ENCODE results near the gene IFNA5. TPM values are rescaled to one million over a fixed set of nuclear protein-coding genes. Genes with fewer than 3 reads are reported as not detected.
A peak's percentile ranks its signal among the peaks of the same experiment; 100 is the strongest.

The IFNA5 gene
- total RNA-seq, 6 donors from 2014 or later = 0.23 TPM; not detected in 5

DNA sequence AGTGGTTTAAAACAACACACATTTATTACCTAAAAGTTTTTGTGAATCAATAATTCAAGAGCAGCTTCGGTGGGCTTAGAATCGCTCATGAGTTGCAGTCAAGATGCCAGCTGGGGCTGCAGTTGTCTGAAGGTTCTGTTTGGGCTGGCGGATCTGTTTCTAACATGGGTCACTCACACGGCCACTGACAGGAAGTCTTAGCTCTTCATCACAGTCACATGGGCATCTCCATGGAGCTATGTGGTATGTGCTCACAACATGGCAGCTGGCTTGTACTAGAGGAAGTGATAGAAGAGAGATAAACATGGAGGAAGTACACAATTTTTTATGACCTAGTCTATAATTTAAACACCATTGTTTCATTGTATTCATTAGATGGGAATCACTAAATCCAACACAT lies 18.9 kb upstream of the IFNA5 start:
- DNase-seq = peak in 1 of 2 donors; percentile 34
- peaks cover 0 to 21% (median 14%) of the 10 kb centered on the region in 4 donors for H3K36me3 ChIP-seq
- H3K27ac ChIP-seq = peak overlapping the region in 1 of 4 donors; percentile 35
- ATAC-seq (ENCODE audit: low FRiP score in 2 of 2) = peak; percentile 49 to 63
- TF ChIP-seq EP300 (IDR thresholded peaks at IDR 0.05) (peak in 1 of 4 donors; percentile 30), POLR2A (IDR thresholded peaks at IDR 0.05) (no peak)
- WGBS, 2 donors = 66 to 69% methylated on average over 4 of the region's 4 CpGs
- peaks cover 19 to 32% (median 25%) of the 10 kb centered on the region in 4 donors for H3K4me1 ChIP-seq
- no peaks in the 10 kb centered on the region for H3K27me3 ChIP-seq
- H3K9me3 ChIP-seq = no peaks in the 10 kb centered on the region
- H3K4me3 ChIP-seq = no peak overlapping the region

DNA sequence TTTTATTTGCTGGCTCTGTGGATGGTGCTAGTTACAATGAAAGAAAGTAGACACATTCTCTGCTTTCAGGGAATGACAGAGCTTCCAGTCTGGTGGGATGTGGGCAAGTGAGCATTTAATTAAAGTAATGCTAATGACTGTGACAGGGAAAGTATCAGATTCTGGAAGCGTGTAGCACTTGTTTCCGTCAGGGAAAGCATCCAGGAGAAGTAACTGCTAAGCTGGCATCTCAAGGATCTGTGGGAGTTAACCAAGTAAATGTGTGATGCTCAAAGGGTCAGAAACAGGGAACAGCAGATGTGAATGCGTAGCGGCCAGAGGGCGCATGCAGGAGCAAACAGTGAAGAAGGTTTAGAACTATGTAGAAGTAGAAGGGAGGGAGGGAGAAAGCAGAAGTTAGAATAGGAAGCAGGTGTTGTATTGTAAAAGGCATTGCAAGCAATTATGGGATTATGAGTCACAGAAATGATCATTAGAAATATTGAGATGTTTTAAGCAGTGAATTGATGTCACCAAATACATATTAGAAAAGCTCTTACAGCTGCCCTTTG lies 17.9 kb upstream of the IFNA5 start:
- no peak overlapping the region for H3K4me3 ChIP-seq
- 86 to 94% methylated on average over 5 of the region's 5 CpGs for WGBS, 2 donors
- no peak overlapping the region for H3K27ac ChIP-seq
- peaks cover 0 to 21% (median 14%) of the 10 kb centered on the region in 4 donors for H3K36me3 ChIP-seq
- peaks cover 14 to 23% (median 16%) of the 10 kb centered on the region in 4 donors for H3K4me1 ChIP-seq
- DNase-seq (no peak), ATAC-seq (ENCODE audit: low FRiP score in 2 of 2) (no peak)
- no peaks in the 10 kb centered on the region for H3K27me3 ChIP-seq
- TF ChIP-seq POLR2A (IDR thresholded peaks at IDR 0.05) (no peak), CTCF (IDR thresholded peaks at IDR 0.05) (no peak)
- H3K9me3 ChIP-seq = no peaks in the 10 kb centered on the region

DNA sequence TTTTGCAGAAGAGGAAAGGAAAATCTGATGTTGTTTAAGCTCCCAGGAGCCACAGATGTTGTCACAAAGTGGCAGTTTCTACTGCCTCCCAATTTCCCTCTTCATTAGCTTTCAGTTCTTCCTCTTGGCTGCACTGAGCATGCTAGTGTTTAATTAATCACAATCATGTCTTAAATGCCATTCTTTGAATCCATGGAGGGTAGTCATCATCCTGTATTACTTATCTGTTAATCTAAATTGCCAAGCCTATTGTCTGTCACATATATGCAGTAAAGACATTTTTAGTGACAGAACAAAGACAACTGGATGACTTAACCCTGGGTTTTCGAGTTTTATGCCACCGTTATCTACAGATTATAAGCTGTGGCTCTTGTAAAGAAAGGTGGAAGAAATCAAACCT lies 15.4 kb upstream of the IFNA5 start:
- ATAC-seq (ENCODE audit: low FRiP score in 2 of 2) (no peak), DNase-seq (no peak)
- H3K27ac ChIP-seq = no peak overlapping the region
- peaks cover 7 to 14% (median 12%) of the 10 kb centered on the region in 4 donors for H3K4me1 ChIP-seq
- H3K27me3 ChIP-seq = no peaks in the 10 kb centered on the region
- H3K36me3 ChIP-seq = peaks cover 0 to 21% (median 14%) of the 10 kb centered on the region in 4 donors
- 70 to 76% methylated on average over 2 of the region's 2 CpGs for WGBS, 2 donors
- no peak overlapping the region for H3K4me3 ChIP-seq
- H3K9me3 ChIP-seq = no peaks in the 10 kb centered on the region
- TF ChIP-seq POLR2A (IDR thresholded peaks at IDR 0.05) = no peak
- no peak for TF ChIP-seq POLR2AphosphoS5 (IDR thresholded peaks at IDR 0.05)
- TF ChIP-seq CTCF (IDR thresholded peaks at IDR 0.05) = no peak
- no peak for TF ChIP-seq EP300 (IDR thresholded peaks at IDR 0.05)

DNA sequence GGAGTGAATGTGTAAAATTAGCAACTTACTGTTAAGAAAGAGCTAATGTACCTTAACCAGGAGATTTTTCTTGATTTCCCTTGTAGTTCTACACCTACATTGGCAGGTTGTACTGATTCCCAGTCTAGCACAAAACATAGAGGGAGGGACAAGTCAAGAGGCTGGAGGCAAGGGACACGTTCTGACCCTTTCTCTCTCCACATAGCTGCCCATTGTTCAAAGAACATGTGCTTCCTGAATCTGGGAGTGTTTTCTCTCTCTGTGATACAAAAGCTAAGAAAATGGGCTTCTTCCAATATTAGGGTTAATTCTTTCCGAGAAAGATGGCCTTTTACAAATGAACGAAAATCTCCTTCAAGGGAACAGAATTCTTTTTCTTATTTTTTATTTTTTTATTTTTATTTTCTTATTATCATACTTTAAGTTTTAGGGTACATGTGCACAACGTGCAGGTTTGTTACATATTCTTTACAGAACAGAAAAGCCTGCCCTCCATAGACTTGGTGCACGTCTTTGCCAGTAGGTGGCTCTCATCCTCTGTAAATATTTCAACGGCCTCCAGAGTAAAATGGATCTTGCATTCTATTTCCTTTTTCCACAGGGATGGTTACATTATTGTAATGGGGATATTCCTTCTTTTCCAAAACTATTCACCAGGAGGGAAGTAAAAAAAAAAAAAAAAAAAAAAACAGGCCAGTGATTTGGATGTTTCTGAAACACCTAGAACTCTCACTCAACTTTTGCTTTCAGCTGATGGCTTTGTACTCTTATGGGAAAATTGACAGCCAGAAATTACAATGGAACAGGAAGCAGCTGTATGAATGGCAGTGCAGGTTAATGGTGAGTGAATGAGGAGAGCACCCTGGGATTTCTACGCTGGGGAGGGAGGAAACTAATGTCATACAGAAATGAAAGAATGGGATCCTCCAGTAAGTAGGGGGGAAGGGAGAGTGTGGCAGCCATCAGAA lies 13.1 kb upstream of the IFNA5 start:
- Histone ChIP-seq H3K27me3 (no peaks in the 10 kb centered on the region), H3K4me1 (peaks cover 0 to 5% (median 2%) of the 10 kb centered on the region in 4 donors), H3K36me3 (peaks cover 0 to 16% (median 8%) of the 10 kb centered on the region in 4 donors), H3K9me3 (no peaks in the 10 kb centered on the region), H3K27ac (no peak overlapping the region), H3K4me3 (no peak overlapping the region)
- TF ChIP-seq POLR2AphosphoS5 (IDR thresholded peaks at IDR 0.05) = no peak
- peak in 5 of 6 experiments; percentile 50 to 63 (median 61) for TF ChIP-seq CTCF (IDR thresholded peaks at IDR 0.05)
- ATAC-seq (ENCODE audit: low FRiP score in 2 of 2) (peak in 1 of 2 donors; percentile 78), DNase-seq (no peak)
- WGBS, 2 donors = 20 to 24% methylated on average over 7 of the region's 7 CpGs

- TF ChIP-seq CTCF (IDR thresholded peaks at IDR 0.05) (no peak), POLR2AphosphoS5 (IDR thresholded peaks at IDR 0.05) (no peak), EP300 (IDR thresholded peaks at IDR 0.05) (no peak), POLR2A (IDR thresholded peaks at IDR 0.05) (no peak)
- 18 to 30% methylated on average over 2 to 3 of the region's 3 CpGs for WGBS, 2 donors
Observed at GRCh38 chr9:21316860-21317259, 11.7 kb upstream of the IFNA5 start.

More at GRCh38 chr9:21316860-21317259, 11.7 kb upstream of the IFNA5 start:
- no peaks in the 10 kb centered on the region for H3K27me3 ChIP-seq
- H3K4me3 ChIP-seq = no peak overlapping the region
- peaks cover 0 to 7% (median 2%) of the 10 kb centered on the region in 4 donors for H3K36me3 ChIP-seq
- peaks cover 0 to 5% (median 2%) of the 10 kb centered on the region in 4 donors for H3K4me1 ChIP-seq
- no peaks in the 10 kb centered on the region for H3K9me3 ChIP-seq
- H3K27ac ChIP-seq = no peak overlapping the region
- DNase-seq = no peak
- no peak for ATAC-seq (ENCODE audit: low FRiP score in 2 of 2)
